WTC11 (cell line): Measurements from ENCODE around the gene OSBPL10.

Experiments
- CTCF ChIP-seq: fragments of 200-600 bp; IDR thresholded peaks from 2 replicates; pipeline ENCODE4 v1.8.0; 2022; ENCODE audit warnings: antibody characterized with exemption
- MAX ChIP-seq: sonication (generic); formaldehyde crosslinking; IDR thresholded peaks from 2 replicates; pipeline ENCODE4 v1.8.0; 2022; ENCODE audit warnings: mild to moderate bottlenecking, missing genetic modification reagents
- USF1 ChIP-seq: sonication (generic); formaldehyde crosslinking; IDR thresholded peaks from 2 replicates; pipeline ENCODE4 v1.8.0; 2022; ENCODE audit warnings: mild to moderate bottlenecking, missing genetic modification reagents
- ZBTB43 ChIP-seq: sonication (generic); formaldehyde crosslinking; IDR thresholded peaks from 2 replicates; pipeline ENCODE4 v1.8.1; 2023; ENCODE audit warnings: mild to moderate bottlenecking, missing genetic modification reagents
- ZNF263 ChIP-seq: sonication (generic); formaldehyde crosslinking; IDR thresholded peaks from 2 replicates; pipeline ENCODE4 v1.8.1; 2022; ENCODE audit warnings: low read depth, mild to moderate bottlenecking, moderate library complexity, missing genetic modification reagents
- ZNF512 ChIP-seq: sonication (generic); formaldehyde crosslinking; IDR thresholded peaks from 2 replicates; pipeline ENCODE4 v1.8.1; 2022; ENCODE audit warnings: missing genetic modification reagents, borderline replicate concordance
- ZNF671 ChIP-seq: fragments of 250-450 bp; sonication (Bioruptor Pico); IDR thresholded peaks from 2 replicates; pipeline ENCODE4 v1.8.0; 2021; ENCODE audit warnings: mild to moderate bottlenecking

GRCh38 chr3:31979001-31979697 lies 1.9 kb downstream of the OSBPL10 start:
- no peak for TF ChIP-seq CTCF
- TF ChIP-seq USF1 (CRISPR knock-in tag) = no peak
- no peak for TF ChIP-seq ZBTB43 (CRISPR knock-in tag)
- TF ChIP-seq ZNF512 (CRISPR knock-in tag) = no peak
- TF ChIP-seq ZNF671 (CRISPR knock-in tag) = no peak
- TF ChIP-seq MAX = no peak
- TF ChIP-seq ZNF263 (CRISPR knock-in tag) = no peak
